H1 (cell line): ENCODE data around the gene KANSL1L. TPM values are rescaled to one million over a fixed set of nuclear protein-coding genes. Genes with fewer than 3 reads are reported as not detected.

ENCODE experiments used
- CTCF ChIA-PET: fragments of 300-600 bp; sonication (Branson Sonifier 250); formaldehyde crosslinking; loops from one replicate; lab custom pipeline; 2021; ENCODE audit not compliant: partially characterized antibody; lab: Charles Lee
- POLR2A ChIA-PET: fragments of 300-600 bp; sonication (Branson Sonifier 250); formaldehyde crosslinking; loops from one replicate; lab custom pipeline; 2021; ENCODE audit warnings: inconsistent platforms; ENCODE audit not compliant: partially characterized antibody; lab: Charles Lee
- DNase-seq, 2 experiments: peaks; one replicate each; pipeline versions ENCODE4 v3.0.0 to v3.0.0-alpha.2; 2010 to 2022; ENCODE audit warnings: low spot score in 2 of 2, low read depth in 1 of 2, mixed read lengths in 1 of 2
- FAIRE-seq: peaks from 2 replicates; lab custom pipeline; 2011; peaks lifted over from hg19 to GRCh38; lab: Jason Lieb, UNC
- H2AFZ ChIP-seq: 2 replicates; pipeline ENCODE4 v1.8.1; 2012; ENCODE audit warnings: low read length, inconsistent platforms
- H2AK5ac ChIP-seq: 2 replicates; pipeline ENCODE4 v1.6.1; 2013; ENCODE audit warnings: low read depth, low read length
- H2BK120ac ChIP-seq: replicated peaks from 2 replicates; pipeline ENCODE3; 2013; ENCODE audit warnings: low read depth, low read length, inconsistent platforms
- H2BK12ac ChIP-seq: 2 replicates; pipeline ENCODE4 v1.6.1; 2013; ENCODE audit warnings: low read depth, low read length
- H2BK15ac ChIP-seq: 2 replicates; pipeline ENCODE4 v1.6.1; 2013; ENCODE audit warnings: low read length
- H2BK20ac ChIP-seq: 2 replicates; pipeline ENCODE4 v1.6.1; 2013; ENCODE audit warnings: low read length
- H2BK5ac ChIP-seq: 2 replicates; pipeline ENCODE4 v1.6.1; 2013; ENCODE audit warnings: low read depth, low read length
- H3K14ac ChIP-seq: 2 replicates; pipeline ENCODE4 v1.6.1; 2013; ENCODE audit warnings: inconsistent platforms; ENCODE audit not compliant: insufficient read length
- H3K18ac ChIP-seq: 2 replicates; pipeline ENCODE4 v1.6.1; 2013; ENCODE audit warnings: low read length; ENCODE audit errors: extremely low read depth
- H3K23ac ChIP-seq: 2 replicates; pipeline ENCODE4 v1.6.1; 2013; ENCODE audit warnings: inconsistent platforms; ENCODE audit not compliant: insufficient read length
- H3K23me2 ChIP-seq: 2 replicates; pipeline ENCODE4 v1.6.1; 2013; ENCODE audit warnings: low read depth, low read length
- H3K27ac ChIP-seq: 2 replicates; pipeline ENCODE4 v1.6.1; 2011; ENCODE audit warnings: low read depth, low read length, inconsistent platforms
- H3K27me3 ChIP-seq, 4 experiments: replicated peaks in 1 of 4; 1 replicate in 1 of 4; 2 replicates in 3 of 4; pipeline versions ENCODE4 v1.6.1 to v1.8.1; 2011 to 2013; ENCODE audit warnings: low read length in 3 of 4, mild to moderate bottlenecking in 3 of 4, inconsistent platforms in 2 of 4, mixed read lengths in 2 of 4, moderate library complexity in 1 of 4; ENCODE audit not compliant: control insufficient read depth in 3 of 4, insufficient read depth in 3 of 4; ENCODE audit errors: extremely low read depth in 1 of 4
- H3K36me3 ChIP-seq, 4 experiments: 2 replicates each; pipeline versions ENCODE4 v1.6.1 to v1.8.1; 2011 to 2013; ENCODE audit warnings: mild to moderate bottlenecking in 4 of 4, low read length in 3 of 4, moderate library complexity in 2 of 4, control low read depth in 1 of 4, inconsistent platforms in 1 of 4; ENCODE audit not compliant: insufficient read depth in 4 of 4, control insufficient read depth in 2 of 4
- H3K4ac ChIP-seq: replicated peaks from 2 replicates; pipeline ENCODE3; 2013; ENCODE audit warnings: low read length, low read depth, mixed read lengths, inconsistent platforms; ENCODE audit not compliant: insufficient read length
- H3K4me1 ChIP-seq, 4 experiments: replicated peaks in 1 of 4; 1 replicate in 1 of 4; 2 replicates in 3 of 4; pipeline versions ENCODE4 v1.6.1 to v1.8.1; 2011 to 2013; ENCODE audit warnings: low read length in 3 of 4, inconsistent platforms in 2 of 4, mixed read lengths in 1 of 4; ENCODE audit not compliant: insufficient read depth in 4 of 4, control insufficient read depth in 3 of 4
- H3K4me2 ChIP-seq, 2 experiments: 2 replicates each; pipeline versions ENCODE4 v1.6.1 to v1.8.1; 2011 to 2013; ENCODE audit warnings: low read depth in 2 of 2, low read length in 2 of 2, control low read depth in 1 of 2, inconsistent platforms in 1 of 2, mild to moderate bottlenecking in 1 of 2; ENCODE audit not compliant: insufficient read depth in 1 of 2
- H3K4me3 ChIP-seq, 4 experiments: fragments of 200-600, 300-600 bp in 1 of 4; sonication (generic), shearing (Covaris generic), sonication (Bioruptor Twin) in 1 of 4; 2 replicates each; pipeline versions ENCODE4 v1.5.1 to v1.8.1; 2011 to 2016; ENCODE audit warnings: low read length in 4 of 4, low read depth in 3 of 4, control low read depth in 2 of 4, inconsistent platforms in 2 of 4, mild to moderate bottlenecking in 2 of 4, mixed read lengths in 1 of 4, moderate library complexity in 1 of 4; ENCODE audit not compliant: insufficient read depth in 2 of 4; ENCODE audit errors: extremely low read depth in 1 of 4
- H3K56ac ChIP-seq: replicated peaks from 2 replicates; pipeline ENCODE3; 2013; ENCODE audit warnings: low read depth, mild to moderate bottlenecking, mixed read lengths, low read length, inconsistent platforms; ENCODE audit not compliant: insufficient read length
- H3K79me1 ChIP-seq: 2 replicates; pipeline ENCODE4 v1.6.1; 2013; ENCODE audit warnings: low read depth, low read length, control low read depth
- H3K79me2 ChIP-seq, 2 experiments: 2 replicates each; pipeline versions ENCODE4 v1.6.1 to v1.8.1; 2012 to 2013; ENCODE audit warnings: low read length in 2 of 2, mild to moderate bottlenecking in 2 of 2, inconsistent platforms in 1 of 2; ENCODE audit not compliant: insufficient read depth in 2 of 2, control insufficient read depth in 1 of 2
- H3K9ac ChIP-seq, 4 experiments: replicated peaks in 1 of 4; 1 replicate in 1 of 4; 2 replicates in 3 of 4; pipeline versions ENCODE4 v1.6.1 to v1.8.1; 2011 to 2013; ENCODE audit warnings: low read depth in 3 of 4, low read length in 3 of 4, control low read depth in 2 of 4, mild to moderate bottlenecking in 2 of 4, moderate library complexity in 2 of 4, inconsistent platforms in 1 of 4; ENCODE audit errors: extremely low read depth in 1 of 4
- H3K9me3 ChIP-seq, 2 experiments: 2 replicates each; pipeline versions ENCODE4 v1.6.1 to v1.8.1; 2012 to 2013; ENCODE audit warnings: mild to moderate bottlenecking in 2 of 2, moderate library complexity in 2 of 2, control low read depth in 1 of 2, inconsistent platforms in 1 of 2, low read depth in 1 of 2, low read length in 1 of 2, mixed read lengths in 1 of 2; ENCODE audit not compliant: insufficient read depth in 2 of 2
- H4K20me1 ChIP-seq, 2 experiments: replicated peaks in 1 of 2; 2 replicates each; pipeline versions ENCODE3 to v1.8.1; 2011 to 2013; ENCODE audit warnings: inconsistent platforms in 2 of 2, low read length in 2 of 2, mild to moderate bottlenecking in 1 of 2; ENCODE audit not compliant: insufficient read depth in 2 of 2, control insufficient read depth in 1 of 2
- H4K5ac ChIP-seq: 2 replicates; pipeline ENCODE4 v1.6.1; 2013; ENCODE audit warnings: low read length, low read depth, mixed read lengths, inconsistent platforms; ENCODE audit not compliant: insufficient read length
- H4K8ac ChIP-seq: 2 replicates; pipeline ENCODE4 v1.8.0; 2013; ENCODE audit warnings: mild to moderate bottlenecking, moderate library complexity, low read length, inconsistent platforms; ENCODE audit not compliant: insufficient read depth; ENCODE audit errors: extremely low read depth
- H4K91ac ChIP-seq: replicated peaks from 2 replicates; pipeline ENCODE3; 2013; ENCODE audit warnings: low read length, mixed read lengths, inconsistent platforms; ENCODE audit not compliant: insufficient read length
- CBX5 ChIP-seq: fragments of 300-800, 300-1000 bp; sonication (generic); IDR thresholded peaks from 2 replicates; pipeline ENCODE4 v1.7.1; 2016; ENCODE audit warnings: antibody characterized with exemption, low read length, low read depth
- CEBPB ChIP-seq: IDR thresholded peaks from 2 replicates; pipeline ENCODE4 v1.6.1; 2012; ENCODE audit warnings: low read depth, low read length
- KDM5A ChIP-seq: fragments of 200-600 bp; IDR thresholded peaks from 2 replicates; pipeline ENCODE4 v1.7.1; 2012; ENCODE audit warnings: mild to moderate bottlenecking, low read length, inconsistent platforms, mixed read lengths
- PHF8 ChIP-seq: fragments of 200-600 bp; sonication (generic); conservative IDR thresholded peaks from 2 replicates; pipeline ENCODE4 v1.7.1; 2012; ENCODE audit warnings: low read depth, mild to moderate bottlenecking, inconsistent platforms, low read length, moderate library complexity
- SAP30 ChIP-seq: fragments of 300-600 bp; sonication (generic); IDR thresholded peaks from 2 replicates; pipeline ENCODE4 v1.7.1; 2012; ENCODE audit warnings: low read length, moderate library complexity, mild to moderate bottlenecking, inconsistent platforms; ENCODE audit not compliant: insufficient read depth, insufficient replicate concordance
- SRF ChIP-seq: IDR thresholded peaks from 2 replicates; pipeline ENCODE4 v1.6.1; 2011; ENCODE audit warnings: mild to moderate bottlenecking, low read depth, low read length, moderate library complexity
- WGBS, 2 experiments: shearing (Covaris generic) in 1 of 2; methylation state at CpG; one replicate each; pipeline versions ENCODE4 v1.1.6 to v1.1.7; 2013 to 2015; ENCODE audit warnings: low lambda C conversion rate in 2 of 2, mixed read lengths in 2 of 2, inconsistent platforms in 1 of 2, low coverage in 1 of 2, missing lambda C conversion rate in 1 of 2; ENCODE audit not compliant: insufficient replicate concordance in 2 of 2, insufficient coverage in 1 of 2, insufficient read length in 1 of 2; ENCODE audit errors: extremely low coverage in 1 of 2, missing lambda C conversion rate in 1 of 2; 5-methylcytosine and 5-hydroxymethylcytosine counted together
- polyA plus RNA-seq, 7 experiments: library from polyadenylated mRNA; depleted of rRNA in 3 of 7; stranded (reverse) in 5 of 7; unstranded in 2 of 7; fragments of >200 nt in 5 of 7; fragments of 200-250 nt in 2 of 7; gene quantifications; 1 replicate in 5 of 7; 2 replicates in 1 of 7; 4 replicates in 1 of 7; pipeline versions ENCODE4 v1.2.1 to v1.2.3, GENCODE V29; 2011 to 2013; ENCODE audit warnings: missing spikeins in 2 of 7, mixed read lengths in 2 of 7
- total RNA-seq: library from RNA; stranded (reverse); fragmentation: NEBNext Ultra II Directional; extraction: Animal tissue kit (Norgen Biotek cat#: 25700); gene quantifications from 2 replicates; pipeline ENCODE4 v1.2.1, GENCODE V29; 2021

Gene KANSL1L
- total and polyA plus RNA-seq, 2 of the 8 experiments (the other 6 are each of a cell fraction or from before 2014, with no cell fraction given), result 5.4 to 17.2 TPM

DNA sequence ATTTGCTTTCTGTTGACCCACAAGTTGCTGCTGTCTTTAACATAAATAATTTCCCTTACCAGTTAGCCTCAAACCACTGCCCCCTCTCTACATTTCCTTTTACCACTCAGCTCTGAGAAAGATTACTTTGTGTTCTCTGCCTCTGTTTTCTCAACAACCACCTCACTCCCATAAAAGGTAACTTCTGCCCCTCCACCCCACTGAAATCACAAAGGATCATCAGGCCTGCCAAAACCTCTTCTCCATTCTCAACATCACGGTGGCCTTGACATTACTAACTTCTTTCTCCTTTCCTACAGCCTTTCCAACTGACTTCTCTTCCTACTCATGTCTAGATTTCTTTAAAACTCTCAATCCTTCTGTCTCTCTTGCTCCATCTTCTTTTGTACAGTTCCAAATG lies 43.9 kb upstream of the KANSL1L start:
- Histone ChIP-seq H3K23me2 (no peaks in the 10 kb centered on the region), H3K4me2 (no peak overlapping the region), H4K20me1 (no peaks in the 10 kb centered on the region), H3K18ac (no peak overlapping the region), H2BK120ac (no peak overlapping the region), H3K27me3 (no peaks in the 10 kb centered on the region), H3K27ac (no peak overlapping the region), H3K14ac (no peak overlapping the region), H3K36me3 (no peaks in the 10 kb centered on the region), H3K56ac (no peak overlapping the region), H3K79me2 (no peaks in the 10 kb centered on the region), H2BK15ac (no peak overlapping the region), H2BK12ac (no peak overlapping the region), H2AFZ (peak overlapping the region; percentile 81), H3K4me3 (no peak overlapping the region), H3K4me1 (no peaks in the 10 kb centered on the region; a peak in 1 of 7 replicates), H3K23ac (no peak overlapping the region), H2AK5ac (no peak overlapping the region), H4K91ac (no peak overlapping the region), H2BK5ac (no peak overlapping the region), H3K4ac (no peak overlapping the region), H2BK20ac (no peak overlapping the region), H4K5ac (no peak overlapping the region), H3K9ac (no peak overlapping the region), H3K9me3 (no peaks in the 10 kb centered on the region), H3K79me1 (no peaks in the 10 kb centered on the region), H4K8ac (no peak overlapping the region)
- TF ChIP-seq CBX5 (no peak), PHF8 (no peak), KDM5A (no peak), SRF (peak; percentile 53; the same call in 1 of the 2 replicates), CEBPB (no peak), SAP30 (no peak)
- FAIRE-seq (no peak), DNase-seq (no peak)
- ChIA-PET CTCF (interaction anchor here (0.8 to 1.6 kb wide), 4 partner anchors 9 to 254 kb away, joined by 3 to 6 read pairs (median 4); no protein-coding TSS in a partner anchor), POLR2A (interaction anchor here (1.3 kb wide), 1 partner anchor 9 kb away, joined by 3 read pairs; no protein-coding TSS in a partner anchor)
- 58% methylated on average over 1 of the region's 1 CpG; no CpG with 5 or more reads in 1 of the 2 experiments for whole genome bisulfite sequencing, 2 experiments
